Nephron progenitor cell (in vitro differentiated cells): Measurements from ENCODE around the gene CLNS1A.
A peak's percentile ranks its signal among the peaks of the same experiment; 100 is the strongest.
"Not testable (repeated sequence)": the region's sequence is repeated elsewhere in the genome, so short reads cannot be mapped to it uniquely, and the experiment has no call there.

Source experiments
- DNase-seq: peaks from one replicate; pipeline ENCODE4 v3.0.0; 2021
- H3K27ac Mint-ChIP-seq: 2 replicates; pipeline ENCODE4 v1.8.0; 2021; ENCODE audit warnings: mild to moderate bottlenecking, moderate library complexity, mixed read lengths
- H3K27me3 Mint-ChIP-seq: 2 replicates; pipeline ENCODE4 v1.8.0; 2021; ENCODE audit warnings: mild to moderate bottlenecking, low read depth, mixed read lengths; ENCODE audit not compliant: poor library complexity
- H3K36me3 Mint-ChIP-seq: 2 replicates; pipeline ENCODE4 v1.8.0; 2021; ENCODE audit warnings: low read depth, mixed read lengths
- H3K4me1 Mint-ChIP-seq: 2 replicates; pipeline ENCODE4 v1.8.0; 2021; ENCODE audit warnings: mixed read lengths
- H3K4me3 Mint-ChIP-seq: 2 replicates; pipeline ENCODE4 v1.8.0; 2021; ENCODE audit warnings: mild to moderate bottlenecking, moderate library complexity, mixed read lengths
- H3K9me3 Mint-ChIP-seq: 2 replicates; pipeline ENCODE4 v1.8.0; 2021; ENCODE audit warnings: mild to moderate bottlenecking, moderate library complexity, mixed read lengths
- CTCF ChIP-seq: fragments of 200-600 bp; sonication (generic); IDR thresholded peaks from 2 replicates; pipeline ENCODE4 v1.5.0; 2021; ENCODE audit warnings: antibody characterized with exemption

CLNS1A gene

GRCh38 chr11:77580712-77581337 lies 56.8 kb downstream of the CLNS1A start:
- DNase-seq: peak; percentile 20
- Mint-ChIP-seq H3K36me3 (peaks cover 67% of the 10 kb centered on the region), H3K4me3 (no peak overlapping the region), H3K4me1 (no peaks in the 10 kb centered on the region), H3K9me3 (peaks cover 80% of the 10 kb centered on the region), H3K27me3 (peaks cover 3% of the 10 kb centered on the region), H3K27ac (no peak overlapping the region)
- no peak for TF ChIP-seq CTCF

- H3K36me3 Mint-ChIP-seq: peaks cover 31% of the 10 kb centered on the region
- not testable (repeated sequence) for H3K4me1 Mint-ChIP-seq, H3K27ac Mint-ChIP-seq
These were observed 62.2 kb downstream of the CLNS1A start for GRCh38 chr11:77575428-77575827.

GRCh38 chr11:77570896-77571295 lies 66.7 kb downstream of the CLNS1A start:
- H3K4me1 Mint-ChIP-seq, H3K9me3 Mint-ChIP-seq, H3K4me3 Mint-ChIP-seq, H3K27ac Mint-ChIP-seq, DNase-seq, H3K27me3 Mint-ChIP-seq: not testable (repeated sequence)
- peaks cover 21% of the 10 kb centered on the region for H3K36me3 Mint-ChIP-seq

More at GRCh38 chr11:77575428-77575827, 62.2 kb downstream of the CLNS1A start:
- not testable (repeated sequence) for H3K4me3 Mint-ChIP-seq, H3K27me3 Mint-ChIP-seq, DNase-seq
- H3K9me3 Mint-ChIP-seq: peaks cover 30% of the 10 kb centered on the region

GRCh38 chr11:77569676-77570070 lies 67.9 kb downstream of the CLNS1A start:
- peaks cover 16% of the 10 kb centered on the region for H3K9me3 Mint-ChIP-seq
- H3K27ac Mint-ChIP-seq: no peak overlapping the region
- H3K27me3 Mint-ChIP-seq: no peaks in the 10 kb centered on the region
- no peaks in the 10 kb centered on the region for H3K4me1 Mint-ChIP-seq
- H3K36me3 Mint-ChIP-seq: peaks cover 25% of the 10 kb centered on the region
- no peak for DNase-seq
- H3K4me3 Mint-ChIP-seq: no peak overlapping the region
- no peak for TF ChIP-seq CTCF

GRCh38 chr11:77568916-77569675 lies 68.5 kb downstream of the CLNS1A start:
- DNase-seq: no peak
- Mint-ChIP-seq H3K27ac (peak overlapping the region; percentile 55), H3K36me3 (peaks cover 25% of the 10 kb centered on the region), H3K4me1 (no peaks in the 10 kb centered on the region), H3K4me3 (no peak overlapping the region), H3K9me3 (peaks cover 22% of the 10 kb centered on the region), H3K27me3 (no peaks in the 10 kb centered on the region)
- TF ChIP-seq CTCF: no peak

- no peak for DNase-seq
- no peaks in the 10 kb centered on the region for H3K27me3 Mint-ChIP-seq
- H3K36me3 Mint-ChIP-seq: peaks cover 25% of the 10 kb centered on the region
- TF ChIP-seq CTCF: no peak
- peak overlapping the region; percentile 55 for H3K27ac Mint-ChIP-seq
- peaks cover 29% of the 10 kb centered on the region for H3K9me3 Mint-ChIP-seq
- no peaks in the 10 kb centered on the region for H3K4me1 Mint-ChIP-seq
- H3K4me3 Mint-ChIP-seq: no peak overlapping the region
These were observed 69.3 kb downstream of the CLNS1A start for GRCh38 chr11:77568306-77568705.
